ENCODE data around the gene CTU2. TPM values are rescaled to one million over a fixed set of nuclear protein-coding genes. Genes with fewer than 3 reads are reported as not detected.

Gene CTU2
- total and polyA plus RNA-seq, 2 of the 4 experiments (the other 2 are of a cell fraction): 12.9 to 18.4 TPM

DNA sequence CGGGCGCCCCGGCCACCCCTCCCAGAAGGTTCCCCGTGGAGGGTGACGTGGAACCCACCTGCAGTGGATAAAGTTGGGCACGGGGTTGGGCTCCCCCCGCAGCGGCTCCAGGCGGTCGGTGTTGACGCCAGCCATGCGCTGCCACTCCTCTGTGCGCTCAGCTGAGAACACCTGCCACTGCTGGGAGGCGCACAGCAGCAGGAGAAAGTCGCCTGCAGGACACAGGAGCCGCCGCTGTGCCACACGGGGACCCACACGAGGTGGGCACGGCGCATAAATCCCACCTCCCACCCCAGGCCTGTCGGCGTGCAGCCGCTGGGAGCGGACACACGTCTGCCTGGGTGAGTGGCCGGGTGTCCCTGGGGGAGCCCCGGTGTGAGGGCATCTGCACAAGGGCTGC is 20.7 kb downstream of the CTU2 start:
- DNase-seq: no peak
- ChIA-PET POLR2A (ENCODE audit: unreplicated experiment) (no interaction called here), CTCF (no interaction called here)
- H3K56ac ChIP-seq (ENCODE audit: extremely low read depth, insufficient read depth, low read length): no peak overlapping the region
- no peak overlapping the region for H3K4me3 ChIP-seq (ENCODE audit: insufficient read depth, low read depth, low read length)
- H3K9me1 ChIP-seq (ENCODE audit: insufficient read depth, low read length): no peaks in the 10 kb centered on the region; the same call in 1 of the 2 replicates
- H3K14ac ChIP-seq (replicated peaks; ENCODE audit: low read depth, low read length): no peak overlapping the region
- H4K8ac ChIP-seq (ENCODE audit: low read depth in 2 of 2, low read length in 2 of 2): no peak overlapping the region
- no peak overlapping the region for H2AK5ac ChIP-seq (ENCODE audit: low read depth, low read length)
- no peak overlapping the region for H2AK9ac ChIP-seq (replicated peaks; ENCODE audit: low read depth, low read length, poor library complexity)
- no peaks in the 10 kb centered on the region for H3K4me1 ChIP-seq (ENCODE audit: control insufficient read depth, insufficient read depth, low read length)
- TF ChIP-seq RAD21 (IDR thresholded peaks at IDR 0.05; ENCODE audit: low read length) (no peak), SMC3 (IDR thresholded peaks at IDR 0.05; ENCODE audit: low read depth, low read length) (no peak), NFE2L2 (IDR thresholded peaks at IDR 0.05; ENCODE audit: low read depth, low read length) (no peak), MXI1 (IDR thresholded peaks at IDR 0.05; ENCODE audit: borderline replicate concordance, low read depth, low read length) (no peak), RFX5 (IDR thresholded peaks at IDR 0.05; ENCODE audit: low read depth, low read length) (no peak)
- TF ChIP-seq, protein P1, sequence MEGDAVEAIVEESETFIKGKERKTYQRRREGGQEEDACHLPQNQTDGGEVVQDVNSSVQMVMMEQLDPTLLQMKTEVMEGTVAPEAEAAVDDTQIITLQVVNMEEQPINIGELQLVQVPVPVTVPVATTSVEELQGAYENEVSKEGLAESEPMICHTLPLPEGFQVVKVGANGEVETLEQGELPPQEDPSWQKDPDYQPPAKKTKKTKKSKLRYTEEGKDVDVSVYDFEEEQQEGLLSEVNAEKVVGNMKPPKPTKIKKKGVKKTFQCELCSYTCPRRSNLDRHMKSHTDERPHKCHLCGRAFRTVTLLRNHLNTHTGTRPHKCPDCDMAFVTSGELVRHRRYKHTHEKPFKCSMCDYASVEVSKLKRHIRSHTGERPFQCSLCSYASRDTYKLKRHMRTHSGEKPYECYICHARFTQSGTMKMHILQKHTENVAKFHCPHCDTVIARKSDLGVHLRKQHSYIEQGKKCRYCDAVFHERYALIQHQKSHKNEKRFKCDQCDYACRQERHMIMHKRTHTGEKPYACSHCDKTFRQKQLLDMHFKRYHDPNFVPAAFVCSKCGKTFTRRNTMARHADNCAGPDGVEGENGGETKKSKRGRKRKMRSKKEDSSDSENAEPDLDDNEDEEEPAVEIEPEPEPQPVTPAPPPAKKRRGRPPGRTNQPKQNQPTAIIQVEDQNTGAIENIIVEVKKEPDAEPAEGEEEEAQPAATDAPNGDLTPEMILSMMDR (conservative IDR thresholded peaks at IDR 0.05; ENCODE audit: low read depth, low read length): no peak
- TF ChIP-seq, protein P2, sequence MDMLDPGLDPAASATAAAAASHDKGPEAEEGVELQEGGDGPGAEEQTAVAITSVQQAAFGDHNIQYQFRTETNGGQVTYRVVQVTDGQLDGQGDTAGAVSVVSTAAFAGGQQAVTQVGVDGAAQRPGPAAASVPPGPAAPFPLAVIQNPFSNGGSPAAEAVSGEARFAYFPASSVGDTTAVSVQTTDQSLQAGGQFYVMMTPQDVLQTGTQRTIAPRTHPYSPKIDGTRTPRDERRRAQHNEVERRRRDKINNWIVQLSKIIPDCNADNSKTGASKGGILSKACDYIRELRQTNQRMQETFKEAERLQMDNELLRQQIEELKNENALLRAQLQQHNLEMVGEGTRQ (IDR thresholded peaks at IDR 0.05; ENCODE audit: low read depth, low read length): no peak
- no peak overlapping the region for H3K27ac ChIP-seq (ENCODE audit: insufficient read depth, low read length)
- H2BK5ac ChIP-seq (ENCODE audit: low read depth, low read length, poor library complexity, severe bottlenecking): no peak overlapping the region
- no TSS peak for BruUV-seq (replicated peaks)
- no peak overlapping the region for H4K5ac ChIP-seq (ENCODE audit: low read depth, low read length)
- in situ Hi-C loops (cut with MboI; ENCODE audit: low sequenced_read_pairs) (no loop called here), dilution Hi-C loops (cut with HindIII; ENCODE audit: low sequenced_read_pairs, unreplicated experiment) (no loop called here), intact Hi-C loops (cut with micrococcal nuclease) (no loop called here)
- no peak overlapping the region for H3K4me2 ChIP-seq (ENCODE audit: low read depth, low read length)
- no peak overlapping the region for H3K23ac ChIP-seq (ENCODE audit: low read depth, low read length)
- H2BK120ac ChIP-seq (ENCODE audit: low read depth, low read length): no peak overlapping the region
- H2AFZ ChIP-seq (replicated peaks; ENCODE audit: low read length, poor library complexity): no peak overlapping the region
- no peaks in the 10 kb centered on the region for H3K27me3 ChIP-seq (ENCODE audit: control insufficient read depth, insufficient read depth, low read length)
- peaks cover 0 to 22% of the 10 kb centered on the region in 2 experiments; a peak in 2 of 4 replicates for H3K79me1 ChIP-seq (ENCODE audit: low read depth in 1 of 2, low read length in 2 of 2)
- H3K9me3 ChIP-seq (ENCODE audit: control insufficient read depth, insufficient read depth, low read length): no peaks in the 10 kb centered on the region
- no peak overlapping the region for H3K4ac ChIP-seq (ENCODE audit: low read depth, low read length)
- ATAC-seq (ENCODE audit: low read depth): no peak
- H2BK15ac ChIP-seq (ENCODE audit: low read depth, low read length): no peak overlapping the region
- H2BK20ac ChIP-seq (ENCODE audit: low read depth, low read length): no peak overlapping the region
- H3K9ac ChIP-seq (ENCODE audit: low read depth, low read length): no peak overlapping the region
- peaks cover 78% of the 10 kb centered on the region for H3K36me3 ChIP-seq (ENCODE audit: control insufficient read depth, insufficient read depth, low read length)
- H4K20me1 ChIP-seq (ENCODE audit: insufficient read depth, low read length): peaks cover 15% of the 10 kb centered on the region
- WGBS, 2 experiments (ENCODE audit: extremely low coverage in 2 of 2, insufficient read length in 1 of 2): 96% methylated on average over 5 of the region's 28 CpGs; no CpG with 5 or more reads in 1 of the 2 experiments
- no peak overlapping the region for H3K18ac ChIP-seq (ENCODE audit: low read depth, low read length)
- H4K91ac ChIP-seq (ENCODE audit: insufficient read depth, low read depth, low read length): no peak overlapping the region

All from IMR-90 (cell line).